ENCODE measurements around the gene PRRG4.

DNA sequence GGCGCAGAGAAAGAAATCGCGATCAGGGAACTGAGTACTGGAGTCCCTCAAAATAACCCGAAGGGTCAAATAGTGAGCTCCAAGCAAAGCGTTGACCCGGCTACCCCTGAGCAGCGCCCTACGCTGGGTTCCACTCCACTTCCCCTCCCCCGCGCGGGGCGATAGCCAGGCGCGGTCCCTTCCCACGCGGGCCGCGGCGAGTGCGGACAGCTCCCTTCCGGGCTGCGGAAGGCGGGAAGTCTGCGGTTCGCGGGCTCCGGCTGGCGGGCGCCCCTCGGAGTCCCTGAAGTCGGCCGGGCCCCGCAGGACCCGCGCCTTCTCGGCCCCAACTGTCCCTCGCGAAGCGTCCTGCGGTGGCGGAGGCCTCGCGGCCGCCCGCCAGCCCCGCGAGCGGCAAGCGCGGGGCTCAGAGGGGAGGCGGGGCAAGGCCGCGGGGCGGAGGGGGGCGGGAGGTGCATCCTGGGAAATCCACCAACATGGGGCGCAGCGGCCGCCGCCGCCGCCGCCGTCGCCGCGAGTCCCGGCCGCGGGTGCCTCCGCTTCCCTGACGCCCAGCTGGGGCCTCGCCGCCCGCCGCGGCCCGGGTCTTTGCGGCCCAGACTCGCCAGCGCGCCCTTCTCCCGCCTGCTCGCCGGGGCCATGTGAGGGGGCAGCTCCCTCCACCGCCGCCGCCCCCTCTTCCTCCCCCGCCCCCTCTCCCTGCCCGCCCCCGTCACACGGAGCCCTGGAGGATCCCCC is 62.8 kb downstream of the PRRG4 start, which contains the start of gene QSER1:
- TF ChIP-seq, protein P1, sequence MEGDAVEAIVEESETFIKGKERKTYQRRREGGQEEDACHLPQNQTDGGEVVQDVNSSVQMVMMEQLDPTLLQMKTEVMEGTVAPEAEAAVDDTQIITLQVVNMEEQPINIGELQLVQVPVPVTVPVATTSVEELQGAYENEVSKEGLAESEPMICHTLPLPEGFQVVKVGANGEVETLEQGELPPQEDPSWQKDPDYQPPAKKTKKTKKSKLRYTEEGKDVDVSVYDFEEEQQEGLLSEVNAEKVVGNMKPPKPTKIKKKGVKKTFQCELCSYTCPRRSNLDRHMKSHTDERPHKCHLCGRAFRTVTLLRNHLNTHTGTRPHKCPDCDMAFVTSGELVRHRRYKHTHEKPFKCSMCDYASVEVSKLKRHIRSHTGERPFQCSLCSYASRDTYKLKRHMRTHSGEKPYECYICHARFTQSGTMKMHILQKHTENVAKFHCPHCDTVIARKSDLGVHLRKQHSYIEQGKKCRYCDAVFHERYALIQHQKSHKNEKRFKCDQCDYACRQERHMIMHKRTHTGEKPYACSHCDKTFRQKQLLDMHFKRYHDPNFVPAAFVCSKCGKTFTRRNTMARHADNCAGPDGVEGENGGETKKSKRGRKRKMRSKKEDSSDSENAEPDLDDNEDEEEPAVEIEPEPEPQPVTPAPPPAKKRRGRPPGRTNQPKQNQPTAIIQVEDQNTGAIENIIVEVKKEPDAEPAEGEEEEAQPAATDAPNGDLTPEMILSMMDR (IDR thresholded peaks at IDR 0.05): no peak
- TF ChIP-seq ZFX (IDR thresholded peaks at IDR 0.05; ENCODE audit: borderline replicate concordance): no peak
